Ovary (tissue), 9 donors: Measurements from ENCODE around the gene CCDC167. TPM values are rescaled to one million over a fixed set of nuclear protein-coding genes. Genes with fewer than 3 reads are reported as not detected.

Source experiments
- DNase-seq, 5 donors: peaks; one replicate each; pipeline ENCODE4 v3.0.0-alpha.2; 2019 to 2020
- H3K27ac ChIP-seq, 2 donors: fragments of 200-600 bp; one replicate each; pipeline versions ENCODE4 v1.5.1 to v1.8.0; 2019 to 2022
- H3K27me3 ChIP-seq: fragments of 200-600 bp; one replicate; pipeline ENCODE4 v1.8.0; 2022
- H3K36me3 ChIP-seq: fragments of 200-600 bp; sonication (generic); one replicate; pipeline ENCODE4 v1.5.1; 2019
- H3K4me1 ChIP-seq: one replicate; pipeline ENCODE4 v1.8.1; 2013; ENCODE audit warnings: mild to moderate bottlenecking, moderate library complexity; ENCODE audit not compliant: insufficient read depth
- H3K4me3 ChIP-seq: fragments of 200-600 bp; sonication (generic); one replicate; pipeline ENCODE4 v1.5.1; 2017
- H3K9me3 ChIP-seq, 2 donors: fragments of 200-600 bp in 1 of 2; sonication (generic) in 1 of 2; one replicate each; pipeline versions ENCODE4 v1.5.1 to v1.8.1; 2013 to 2019; ENCODE audit warnings: mild to moderate bottlenecking in 1 of 2, moderate library complexity in 1 of 2
- EP300 ChIP-seq: sonication (generic); formaldehyde crosslinking; IDR thresholded peaks from one replicate; pipeline ENCODE4 v1.6.1; 2017; ENCODE audit warnings: antibody characterized with exemption
- POLR2A ChIP-seq: fragments of 450-650 bp; IDR thresholded peaks from one replicate; pipeline ENCODE4 v1.6.1; 2017; ENCODE audit warnings: antibody characterized with exemption, mild to moderate bottlenecking, moderate library complexity
- WGBS, 3 donors: extraction: QIAGEN DNeasy Blood & Tissue Kit in 1 of 3; methylation state at CpG; one replicate each; pipeline versions ENCODE4 v1.1.5 to v1.1.7; 2013 to 2017; 5-methylcytosine and 5-hydroxymethylcytosine counted together
- intact Hi-C, 4 donors: fragments of 100-400 bp; cut with DNase I; formaldehyde crosslinking; loops; one replicate each; pipeline versions ENCODE4 v1.11.0 to v1.15.1; 2022 to 2023
- polyA plus RNA-seq, 2 donors: library from polyadenylated mRNA; stranded (reverse); fragments of 200-250 nt in 1 of 2; fragments of 350-450 nt in 1 of 2; fragmentation: Illumina TruSeq in 1 of 2; extraction: RNeasy Lipid Tissue Mini Kit (QIAGEN cat#74804) in 1 of 2; gene quantifications; one replicate each; pipeline ENCODE4 v1.2.3, GENCODE V29; 2013 to 2014
- total RNA-seq, 7 donors: library from RNA; depleted of rRNA in 2 of 7; stranded (reverse); fragments of >200 nt in 2 of 7; fragmentation: NEBNext Ultra II Directional in 3 of 7; extraction: Animal tissue kit (Norgen Biotek cat#: 25700) in 3 of 7; gene quantifications; one replicate each; pipeline versions ENCODE4 v1.1.0 to v1.2.4, GENCODE V29; 2016 to 2023
- TF ChIP-seq, protein P1 (sequence below), 3 donors: fragments of 450-650 bp in 2 of 3; fragments of 200-600 bp in 1 of 3; IDR thresholded peaks; one replicate each; pipeline versions ENCODE4 v1.5.1 to v1.8.0; 2016 to 2022; ENCODE audit warnings: antibody characterized with exemption in 3 of 3, mild to moderate bottlenecking in 1 of 3
- donor health status: DM: no; HTN: no; CAD: no; lungs with moderate emphysema.
- donor health status: DM: no; HTN: no; CAD: no.
- donor health status: Bipolar disorder and iron deficiency.
- donor health status: DM: yes; HTN: yes; CAD: no.
- donor health status: DM: no; HTN: no; CAD: no.
- donor health status: DM: yes; HTN: yes; CAD: no.

Gene CCDC167
- total and polyA plus RNA-seq, 9 donors, result 4.4 to 21.9 (median 9.0) TPM

GRCh38 chr6:37473364-37474095, 26.2 kb downstream of the CCDC167 start:
- H3K36me3 ChIP-seq, result no peaks in the 10 kb centered on the region

DNA sequence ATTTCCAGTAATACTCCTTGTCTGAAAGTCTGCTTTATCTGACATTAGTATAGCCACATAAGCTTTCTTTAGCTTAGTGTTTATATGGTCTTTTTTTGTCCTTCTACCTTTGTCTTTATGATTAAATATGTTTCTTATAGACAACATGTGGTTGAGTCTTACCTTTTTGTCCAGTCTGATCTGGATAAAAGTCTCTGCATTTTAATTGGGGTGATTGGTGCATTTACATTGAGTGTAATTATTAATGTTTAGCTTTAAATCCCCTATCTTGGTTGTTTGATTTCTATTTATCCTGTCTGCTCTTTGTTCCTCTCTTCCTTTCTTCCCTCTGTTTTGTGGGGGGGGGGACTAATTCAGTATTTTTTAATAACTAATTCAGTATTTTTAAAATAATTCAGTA, 32.0 kb downstream of the CCDC167 start:
- intact Hi-C loops, result no loop called here

More at GRCh38 chr6:37473364-37474095, 26.2 kb downstream of the CCDC167 start:
- H3K27me3 ChIP-seq, result no peaks in the 10 kb centered on the region
- no peaks in the 10 kb centered on the region for H3K4me1 ChIP-seq
- H3K4me3 ChIP-seq, result no peak overlapping the region
- intact Hi-C loops, result loop anchor here in 1 of 4 donors (10.0 kb wide), 1 partner anchor 91 kb away; no protein-coding TSS in a partner anchor
- no peak overlapping the region for H3K27ac ChIP-seq
- no peak for DNase-seq
- TF ChIP-seq EP300, result no peak
- TF ChIP-seq, protein P1, sequence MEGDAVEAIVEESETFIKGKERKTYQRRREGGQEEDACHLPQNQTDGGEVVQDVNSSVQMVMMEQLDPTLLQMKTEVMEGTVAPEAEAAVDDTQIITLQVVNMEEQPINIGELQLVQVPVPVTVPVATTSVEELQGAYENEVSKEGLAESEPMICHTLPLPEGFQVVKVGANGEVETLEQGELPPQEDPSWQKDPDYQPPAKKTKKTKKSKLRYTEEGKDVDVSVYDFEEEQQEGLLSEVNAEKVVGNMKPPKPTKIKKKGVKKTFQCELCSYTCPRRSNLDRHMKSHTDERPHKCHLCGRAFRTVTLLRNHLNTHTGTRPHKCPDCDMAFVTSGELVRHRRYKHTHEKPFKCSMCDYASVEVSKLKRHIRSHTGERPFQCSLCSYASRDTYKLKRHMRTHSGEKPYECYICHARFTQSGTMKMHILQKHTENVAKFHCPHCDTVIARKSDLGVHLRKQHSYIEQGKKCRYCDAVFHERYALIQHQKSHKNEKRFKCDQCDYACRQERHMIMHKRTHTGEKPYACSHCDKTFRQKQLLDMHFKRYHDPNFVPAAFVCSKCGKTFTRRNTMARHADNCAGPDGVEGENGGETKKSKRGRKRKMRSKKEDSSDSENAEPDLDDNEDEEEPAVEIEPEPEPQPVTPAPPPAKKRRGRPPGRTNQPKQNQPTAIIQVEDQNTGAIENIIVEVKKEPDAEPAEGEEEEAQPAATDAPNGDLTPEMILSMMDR (IDR thresholded peaks at IDR 0.05), result no peak
- TF ChIP-seq POLR2A, result no peak
- WGBS, 3 donors, result 69 to 73% (median 70%) methylated on average over 8 of the region's 8 CpGs
- no peaks in the 10 kb centered on the region for H3K9me3 ChIP-seq

DNA sequence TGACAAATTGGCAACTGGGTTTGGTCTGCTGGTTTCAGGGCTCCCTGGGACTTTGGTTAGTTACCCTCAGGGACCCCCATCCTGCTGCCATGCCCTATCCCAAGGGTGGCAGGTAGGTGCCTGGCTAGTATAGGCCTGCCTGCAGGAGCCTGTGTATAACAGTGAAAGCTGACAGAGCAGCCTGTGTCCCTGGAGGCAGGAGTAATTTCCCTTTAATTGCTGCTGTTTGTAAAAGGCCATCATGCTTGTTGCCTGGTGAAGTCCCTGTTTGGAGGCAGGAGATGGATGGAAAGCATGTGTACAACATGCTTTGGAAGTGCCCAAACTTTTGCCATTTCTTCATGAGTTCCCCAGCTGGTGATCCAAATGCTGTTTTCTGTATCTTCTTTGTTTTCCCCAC, 36.6 kb downstream of the CCDC167 start:
- intact Hi-C loops, result no loop called here
- H3K9me3 ChIP-seq, result peaks cover 0 to 2% of the 10 kb centered on the region in 2 donors
- H3K36me3 ChIP-seq, result peaks cover 3% of the 10 kb centered on the region
- H3K27ac ChIP-seq, result no peak overlapping the region
- H3K4me1 ChIP-seq, result no peaks in the 10 kb centered on the region
- TF ChIP-seq EP300, result no peak
- TF ChIP-seq, protein P1 (IDR thresholded peaks at IDR 0.05), result no peak
- no peaks in the 10 kb centered on the region for H3K27me3 ChIP-seq
- DNase-seq, result no peak
- no peak overlapping the region for H3K4me3 ChIP-seq

More for the DNA sequence above, 32.0 kb downstream of the CCDC167 start:
- H3K27me3 ChIP-seq, result no peaks in the 10 kb centered on the region
- H3K36me3 ChIP-seq, result no peaks in the 10 kb centered on the region
- no peak overlapping the region for H3K27ac ChIP-seq
- no peaks in the 10 kb centered on the region for H3K4me1 ChIP-seq
- no peak overlapping the region for H3K4me3 ChIP-seq
- H3K9me3 ChIP-seq, result peaks cover 0 to 2% of the 10 kb centered on the region in 2 donors
- no peak for DNase-seq
- TF ChIP-seq, protein P1 (IDR thresholded peaks at IDR 0.05), result no peak
- TF ChIP-seq EP300 (no peak), POLR2A (no peak)

- intact Hi-C loops, result no loop called here
- no peak for DNase-seq
- no peaks in the 10 kb centered on the region for H3K9me3 ChIP-seq
- TF ChIP-seq, protein P1 (IDR thresholded peaks at IDR 0.05), result no peak
- no peak for TF ChIP-seq POLR2A
- TF ChIP-seq EP300, result no peak
- 75 to 80% (median 79%) methylated on average over 2 of the region's 2 CpGs for WGBS, 3 donors
- no peaks in the 10 kb centered on the region for H3K27me3 ChIP-seq
- peaks cover 2% of the 10 kb centered on the region for H3K4me1 ChIP-seq
- H3K27ac ChIP-seq, result no peak overlapping the region
- no peak overlapping the region for H3K4me3 ChIP-seq
- peaks cover 3% of the 10 kb centered on the region for H3K36me3 ChIP-seq
Measured at GRCh38 chr6:37460805-37461204, 38.9 kb downstream of the CCDC167 start.
